Measurements from ENCODE around the gene MTSS2.
A peak's percentile ranks its signal among the peaks of the same experiment; 100 is the strongest.
"Not testable (repeated sequence)": the region's sequence is repeated elsewhere in the genome, so short reads cannot be mapped to it uniquely, and the experiment has no call there.

Gene MTSS2

GRCh38 chr16:70674221-70675014, 11.4 kb downstream of the MTSS2 start:
- DNase-seq: no peak

GRCh38 chr16:70670938-70671337, 14.9 kb downstream of the MTSS2 start:
- DNase-seq: not testable (repeated sequence)

- no peak for DNase-seq
These were observed 15.7 kb downstream of the MTSS2 start for GRCh38 chr16:70670175-70670574.

GRCh38 chr16:70665806-70666735, 19.8 kb downstream of the MTSS2 start:
- no peak for DNase-seq

GRCh38 chr16:70665113-70665694, 20.6 kb downstream of the MTSS2 start:
- DNase-seq: no peak

DNA sequence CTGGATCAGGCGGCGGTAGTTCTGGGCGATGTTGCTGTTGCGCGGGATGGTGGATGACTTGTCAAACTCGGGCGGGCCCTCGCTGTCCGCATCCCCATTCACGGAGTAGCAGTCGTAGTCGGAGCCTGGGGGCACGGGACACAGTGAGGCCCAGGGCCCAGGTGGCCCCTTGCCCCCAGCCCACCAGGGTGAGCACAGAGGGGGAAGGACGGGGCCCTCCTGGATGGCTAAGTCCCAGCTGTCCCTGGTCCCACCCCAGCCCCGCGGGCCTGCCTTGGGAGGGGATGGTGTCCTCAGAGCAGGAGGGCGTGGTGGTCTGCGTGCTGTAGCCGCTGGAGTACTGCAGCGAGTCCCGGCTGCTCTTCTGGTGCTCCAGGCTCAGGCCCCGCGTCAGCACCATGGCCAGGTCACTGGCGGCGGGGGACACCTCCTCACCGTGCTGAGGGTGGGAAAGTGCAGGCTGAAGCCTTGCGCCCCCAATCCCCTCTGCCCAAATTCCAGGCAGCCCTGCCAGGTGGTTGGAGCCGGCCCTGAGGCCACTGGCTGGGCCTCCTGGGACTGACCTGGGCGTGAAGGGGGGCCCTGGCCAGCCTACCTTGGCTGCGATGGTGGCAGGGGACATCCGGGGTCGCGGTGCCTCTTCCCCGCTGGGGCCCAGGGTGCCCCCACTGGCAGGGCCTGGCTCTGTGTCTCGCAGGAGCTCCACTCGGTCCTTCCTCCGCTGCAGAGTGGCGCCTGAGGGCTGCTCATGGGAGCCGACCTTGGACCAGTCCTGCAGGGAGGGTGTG, 21.3 kb downstream of the MTSS2 start:
- DNase-seq: no peak

DNA sequence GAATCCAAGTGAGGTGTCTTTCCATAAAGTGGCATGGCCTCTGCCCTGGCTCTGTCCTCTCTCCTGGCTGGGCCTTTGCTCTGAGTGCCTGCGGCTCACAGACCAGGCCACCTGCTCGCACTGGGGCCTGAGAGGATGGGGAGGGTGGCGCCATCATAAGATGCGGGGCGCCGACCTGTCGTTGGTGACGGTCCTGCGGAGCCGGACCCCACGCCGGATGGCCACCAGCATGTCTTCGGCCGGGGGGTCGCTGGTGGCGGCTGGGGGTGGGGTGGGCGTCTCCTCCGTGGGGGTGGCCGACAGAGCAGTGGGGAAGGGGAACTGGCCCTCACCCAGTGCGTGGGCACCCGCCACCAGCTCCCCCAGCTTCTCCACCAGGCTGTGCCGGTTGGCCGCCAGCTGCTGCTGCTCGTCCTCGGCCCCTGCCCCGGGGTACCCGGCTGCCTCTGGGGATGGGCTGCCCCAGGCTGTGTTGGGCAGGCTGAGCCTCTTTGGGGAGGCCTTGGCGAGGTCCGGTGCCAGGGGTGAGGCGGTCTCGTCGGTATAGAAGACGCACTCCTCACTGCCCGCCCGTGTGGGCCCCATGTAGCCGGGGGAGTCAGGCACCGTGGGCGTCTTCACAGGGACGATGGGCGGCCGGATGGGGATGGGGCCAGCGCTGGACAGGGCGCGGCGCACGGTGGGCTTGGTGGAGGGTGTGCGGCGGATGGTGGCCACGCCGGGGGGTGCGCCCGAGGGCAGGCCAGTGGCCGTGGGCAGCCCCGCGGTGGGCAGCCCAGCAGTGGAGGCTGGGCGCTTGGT, 22.1 kb downstream of the MTSS2 start:
- DNase-seq: no peak

- DNase-seq: no peak
These were observed 22.8 kb downstream of the MTSS2 start for GRCh38 chr16:70662991-70663523.

GRCh38 chr16:70661918-70662641, 23.8 kb downstream of the MTSS2 start:
- peak; percentile 44 for DNase-seq

- no peak for DNase-seq
These were observed 24.3 kb downstream of the MTSS2 start for GRCh38 chr16:70661534-70661917.

GRCh38 chr16:70660672-70661350, 25.0 kb downstream of the MTSS2 start:
- DNase-seq: no peak

DNA sequence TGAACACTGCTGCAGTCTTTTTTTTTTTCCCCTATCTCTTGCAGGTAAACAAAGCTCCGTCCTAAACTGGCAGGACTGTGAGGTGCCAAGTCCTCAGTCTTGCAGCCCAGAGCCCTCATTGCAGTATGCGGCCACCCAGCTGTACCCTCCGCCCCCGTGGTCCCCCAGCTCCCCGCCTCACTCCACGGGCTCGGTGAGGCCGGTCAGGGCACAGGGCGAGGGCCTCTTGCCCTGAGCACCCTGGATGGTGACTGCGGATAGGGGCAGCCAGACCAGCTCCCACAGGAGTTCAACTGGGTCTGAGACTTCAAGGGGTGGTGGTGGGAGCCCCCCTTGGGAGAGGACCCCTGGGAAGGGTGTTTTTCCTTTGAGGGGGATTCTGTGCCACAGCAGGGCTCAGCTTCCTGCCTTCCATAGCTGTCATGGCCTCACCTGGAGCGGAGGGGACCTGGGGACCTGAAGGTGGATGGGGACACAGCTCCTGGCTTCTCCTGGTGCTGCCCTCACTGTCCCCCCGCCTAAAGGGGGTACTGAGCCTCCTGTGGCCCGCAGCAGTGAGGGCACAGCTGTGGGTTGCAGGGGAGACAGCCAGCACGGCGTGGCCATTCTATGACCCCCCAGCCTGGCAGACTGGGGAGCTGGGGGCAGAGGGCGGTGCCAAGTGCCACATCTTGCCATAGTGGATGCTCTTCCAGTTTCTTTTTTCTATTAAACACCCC, 25.7 kb downstream of the MTSS2 start:
- no peak for DNase-seq

DNA sequence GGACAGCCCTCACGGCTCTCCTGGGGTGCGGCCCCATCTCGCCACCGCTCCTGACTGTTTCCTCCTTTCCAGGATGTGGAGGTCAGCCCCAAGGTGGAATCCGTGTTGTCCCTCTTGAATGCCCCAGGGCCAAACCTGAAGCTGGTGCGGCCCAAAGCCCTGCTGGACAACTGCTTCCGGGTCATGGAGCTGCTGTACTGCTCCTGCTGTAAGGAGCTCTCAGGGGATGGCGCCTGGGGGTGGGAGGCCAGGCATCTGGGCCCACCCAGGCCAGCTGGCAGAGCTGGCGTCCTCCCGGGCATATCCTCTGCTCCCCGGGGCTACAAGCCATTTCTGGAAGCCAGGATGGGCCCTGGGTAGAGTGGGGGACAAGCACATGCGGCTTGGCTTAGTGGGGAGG, 26.3 kb downstream of the MTSS2 start:
- no peak for DNase-seq

DNA sequence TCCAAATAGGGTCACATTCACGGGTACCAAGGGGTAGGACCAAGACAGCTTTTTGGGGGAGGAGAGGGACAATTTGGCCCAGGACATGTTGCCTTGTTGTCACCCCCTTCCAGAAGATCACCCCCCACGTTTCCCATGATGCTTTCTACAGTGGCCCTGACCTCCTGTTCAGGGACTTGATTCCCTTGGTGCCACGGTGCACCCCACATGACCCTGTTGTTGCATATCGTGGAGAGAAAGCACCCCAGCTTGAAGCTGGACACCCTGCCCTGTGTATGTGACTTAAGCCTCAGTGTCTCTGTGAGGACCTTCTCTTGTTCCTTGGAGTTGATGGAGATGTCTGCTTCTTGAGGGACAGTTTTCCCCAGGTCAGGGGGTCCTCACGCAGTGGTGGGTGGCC, 26.9 kb downstream of the MTSS2 start:
- DNase-seq: no peak

DNA sequence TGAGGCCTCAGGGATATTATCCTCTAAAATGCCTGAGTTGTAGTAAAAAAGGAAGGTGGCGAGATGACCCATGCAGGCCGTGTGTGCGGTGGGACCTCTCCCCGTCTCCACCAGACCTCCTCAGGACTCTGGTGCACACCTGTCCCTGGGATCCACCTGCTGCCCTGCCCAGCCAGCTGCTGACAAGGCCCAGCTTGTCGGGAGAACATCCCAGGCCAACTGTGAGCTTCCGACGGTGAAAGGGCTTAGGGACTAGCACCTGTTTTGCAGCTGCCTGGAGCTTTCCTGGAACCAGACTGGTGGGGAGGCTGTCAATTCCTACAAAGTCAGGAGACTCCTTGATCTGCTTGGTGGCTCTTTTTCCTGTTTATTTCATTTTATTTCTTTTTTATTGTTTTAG, 27.9 kb downstream of the MTSS2 start:
- DNase-seq: no peak

- DNase-seq: no peak
These were observed 29.1 kb downstream of the MTSS2 start for GRCh38 chr16:70656712-70657263.

DNA sequence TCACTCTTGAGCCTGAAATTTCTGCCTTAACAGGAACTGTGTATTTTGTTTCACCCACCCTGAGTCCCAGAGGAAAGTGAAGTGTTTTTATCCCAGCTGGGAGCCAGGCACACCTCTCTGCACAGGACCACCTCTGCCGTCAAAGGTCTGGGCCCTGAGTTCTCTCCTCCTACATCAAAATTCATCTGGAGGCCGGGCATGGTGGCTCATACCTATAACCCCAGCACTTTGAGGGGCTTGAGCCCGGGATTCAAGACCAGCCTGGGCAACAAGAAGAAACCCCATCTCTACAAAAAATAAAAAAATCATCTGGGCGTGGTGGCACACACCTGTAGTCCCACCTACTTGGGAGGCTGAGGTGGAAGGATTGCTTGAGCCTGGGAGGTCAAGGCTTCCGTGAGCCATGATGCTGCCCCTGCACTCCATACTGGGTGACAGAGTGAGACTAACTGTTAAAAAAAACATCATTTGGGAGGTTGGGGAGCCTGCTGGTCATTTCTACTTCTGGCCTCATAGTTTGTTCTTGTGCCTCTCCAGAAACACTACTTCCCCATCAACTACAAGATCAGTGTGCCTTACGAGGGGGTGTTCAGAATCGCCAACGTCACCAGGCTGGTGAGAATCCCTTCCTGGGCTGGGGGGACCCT, 29.7 kb downstream of the MTSS2 start:
- DNase-seq: no peak

Measured in fibroblast of skin of back (primary cell).